ENCODE data around the gene MYOM1. TPM values are rescaled to one million over a fixed set of nuclear protein-coding genes. Genes with fewer than 3 reads are reported as not detected.
"Not testable (repeated sequence)": the region's sequence is repeated elsewhere in the genome, so short reads cannot be mapped to it uniquely, and the experiment has no call there.

Gene MYOM1
- total RNA-seq, 1 donor from 2014 or later: 2.5 TPM

- Histone ChIP-seq H3K27me3 (no peaks in the 10 kb centered on the region), H3K9me3 (no peaks in the 10 kb centered on the region), H3K4me1 (no peaks in the 10 kb centered on the region), H3K36me3 (no peaks in the 10 kb centered on the region), H3K4me3 (no peak overlapping the region), H3K27ac (no peak overlapping the region)
- TF ChIP-seq CTCF (IDR thresholded peaks at IDR 0.05): no peak
- no peak for ATAC-seq
- no peak for DNase-seq
- intact Hi-C loops (cut with DNase I): no loop called here
Observed at GRCh38 chr18:3221496-3221895, 1.7 kb upstream of the MYOM1 start.

- H3K4me1 ChIP-seq; H3K27me3 ChIP-seq; H3K4me3 ChIP-seq; intact Hi-C loops (cut with DNase I); H3K36me3 ChIP-seq; ATAC-seq; DNase-seq; H3K9me3 ChIP-seq; H3K27ac ChIP-seq: not testable (repeated sequence)
Observed at GRCh38 chr18:3220868-3221267, 1.1 kb upstream of the MYOM1 start.

GRCh38 chr18:3219241-3219630 lies 532 bp downstream of the MYOM1 start:
- H3K9me3 ChIP-seq: no peaks in the 10 kb centered on the region
- H3K36me3 ChIP-seq: no peaks in the 10 kb centered on the region
- ATAC-seq: no peak
- intact Hi-C loops (cut with DNase I): no loop called here
- H3K4me3 ChIP-seq: no peak overlapping the region
- H3K4me1 ChIP-seq: no peaks in the 10 kb centered on the region
- H3K27ac ChIP-seq: no peak overlapping the region
- DNase-seq: no peak
- TF ChIP-seq CTCF (IDR thresholded peaks at IDR 0.05): no peak
- no peaks in the 10 kb centered on the region for H3K27me3 ChIP-seq

- DNase-seq (no peak), ATAC-seq (no peak)
- H3K27ac ChIP-seq: no peak overlapping the region
- no peaks in the 10 kb centered on the region for H3K36me3 ChIP-seq
- no peaks in the 10 kb centered on the region for H3K9me3 ChIP-seq
- H3K27me3 ChIP-seq: no peaks in the 10 kb centered on the region
- no peaks in the 10 kb centered on the region for H3K4me1 ChIP-seq
- intact Hi-C loops (cut with DNase I): no loop called here
- no peak overlapping the region for H3K4me3 ChIP-seq
- TF ChIP-seq CTCF (IDR thresholded peaks at IDR 0.05): no peak
Observed at GRCh38 chr18:3218819-3219218, 949 bp downstream of the MYOM1 start.

GRCh38 chr18:3217948-3218647 lies 1.7 kb downstream of the MYOM1 start:
- intact Hi-C loops (cut with DNase I): no loop called here
- no peak overlapping the region for H3K27ac ChIP-seq
- no peaks in the 10 kb centered on the region for H3K9me3 ChIP-seq
- H3K4me3 ChIP-seq: no peak overlapping the region
- no peak for TF ChIP-seq CTCF (IDR thresholded peaks at IDR 0.05)
- H3K4me1 ChIP-seq: no peaks in the 10 kb centered on the region
- no peak for DNase-seq
- peak; percentile 67 for ATAC-seq
- no peaks in the 10 kb centered on the region for H3K36me3 ChIP-seq
- H3K27me3 ChIP-seq: no peaks in the 10 kb centered on the region

- no peak for DNase-seq
- no peak for ATAC-seq
- TF ChIP-seq CTCF (IDR thresholded peaks at IDR 0.05): no peak
- no peak overlapping the region for H3K27ac ChIP-seq
- H3K36me3 ChIP-seq: no peaks in the 10 kb centered on the region
- no peaks in the 10 kb centered on the region for H3K4me1 ChIP-seq
- H3K9me3 ChIP-seq: no peaks in the 10 kb centered on the region
- no peak overlapping the region for H3K4me3 ChIP-seq
- intact Hi-C loops (cut with DNase I): no loop called here
- no peaks in the 10 kb centered on the region for H3K27me3 ChIP-seq
Observed at GRCh38 chr18:3216987-3217386, 2.8 kb downstream of the MYOM1 start.

Data from upper lobe of right lung (tissue), 1 donor.